HepG2 (cell line): ENCODE data around the gene NTM. TPM values are rescaled to one million over a fixed set of nuclear protein-coding genes. Genes with fewer than 3 reads are reported as not detected.

Experiments
- ATAC-seq: fragments of 200-7000 bp; cut with Tn5 transposase; 3 replicates; pipeline ENCODE4 v1.9.1; 2020; ENCODE audit warnings: mild to moderate bottlenecking, moderate library complexity
- BruUV-seq: library from RNA; stranded (reverse); fragments of 400-500 nt; replicated peaks from 2 replicates; lab custom pipeline; 2021; lab: Mats Ljungman, UMichigan
- CTCF ChIA-PET: fragments of 300-600 bp; formaldehyde crosslinking; extraction: SDS; loops from one replicate; lab custom pipeline; 2021; ENCODE audit warnings: low total read pairs, inconsistent platforms, low intra/inter-chr PET ratio; lab: Yijun Ruan, JAX
- POLR2A ChIA-PET: fragments of 350-600 bp; sonication (Branson Sonifier 250); formaldehyde crosslinking; loops from one replicate; lab custom pipeline; 2020; ENCODE audit warnings: antibody characterized with exemption, inconsistent platforms; lab: Yijun Ruan, JAX
- DNase-seq: peaks from one replicate; pipeline ENCODE4 v3.0.0-alpha.2; 2015; ENCODE audit warnings: low spot score
- FAIRE-seq: peaks from 3 replicates; lab custom pipeline; 2011; peaks lifted over from hg19 to GRCh38; lab: Jason Lieb, UNC
- H2AFZ ChIP-seq: one replicate; pipeline ENCODE4 v1.6.1; 2011; ENCODE audit warnings: low read length, inconsistent platforms
- H3K27ac ChIP-seq: fragments of 300-600 bp; 3 replicates; pipeline ENCODE4 v1.8.0; 2011; ENCODE audit warnings: mixed run types, mild to moderate bottlenecking, mixed read lengths, low read length, inconsistent platforms; ENCODE audit not compliant: insufficient read depth; ENCODE audit errors: extremely low read length
- H3K27me3 ChIP-seq, 2 experiments: fragments of 200-600 bp in 1 of 2; 2 replicates in 1 of 2; 3 replicates in 1 of 2; pipeline versions ENCODE4 v1.6.0 to v1.8.0; 2011; ENCODE audit warnings: low read length in 2 of 2, mild to moderate bottlenecking in 2 of 2, moderate library complexity in 2 of 2, inconsistent platforms in 1 of 2; ENCODE audit not compliant: insufficient read depth in 2 of 2, control insufficient read depth in 1 of 2
- H3K36me3 ChIP-seq, 2 experiments: fragments of 200-600 bp in 1 of 2; replicated peaks in 1 of 2; 2 replicates in 1 of 2; 3 replicates in 1 of 2; pipeline versions ENCODE4 v1.5.1 to v1.8.0; 2011; ENCODE audit warnings: low read length in 2 of 2, inconsistent platforms in 1 of 2; ENCODE audit not compliant: insufficient read depth in 2 of 2, control insufficient read depth in 1 of 2
- H3K4me1 ChIP-seq: 2 replicates; pipeline ENCODE4 v1.5.1; 2012; ENCODE audit warnings: low read length, inconsistent platforms; ENCODE audit not compliant: insufficient read depth
- H3K4me2 ChIP-seq: 2 replicates; pipeline ENCODE4 v1.6.0; 2011; ENCODE audit warnings: low read depth, low read length, inconsistent platforms
- H3K4me3 ChIP-seq, 3 experiments: fragments of 200-600 bp in 1 of 3; sonication (generic), shearing (Covaris generic) in 1 of 3; replicated peaks in 1 of 3; 2 replicates each; pipeline ENCODE4 v1.5.1; 2011 to 2016; ENCODE audit warnings: low read length in 3 of 3, inconsistent platforms in 2 of 3, low read depth in 2 of 3, mild to moderate bottlenecking in 2 of 3, control low read depth in 1 of 3, mixed read lengths in 1 of 3; ENCODE audit not compliant: insufficient read depth in 1 of 3
- H3K79me2 ChIP-seq: one replicate; pipeline ENCODE4 v1.6.1; 2011; ENCODE audit warnings: low read length, inconsistent platforms; ENCODE audit not compliant: insufficient read depth
- H3K9ac ChIP-seq: 2 replicates; pipeline ENCODE4 v1.6.0; 2011; ENCODE audit warnings: mild to moderate bottlenecking, low read depth, low read length, inconsistent platforms; ENCODE audit not compliant: insufficient read depth
- H3K9me3 ChIP-seq: 2 replicates; pipeline ENCODE4 v1.5.1; 2012; ENCODE audit warnings: mild to moderate bottlenecking, low read length
- H4K20me1 ChIP-seq: 2 replicates; pipeline ENCODE4 v1.6.0; 2011; ENCODE audit warnings: inconsistent platforms, mild to moderate bottlenecking, low read length, moderate library complexity; ENCODE audit not compliant: insufficient read depth
- CHD4 ChIP-seq: fragments of 200-600 bp; sonication (generic); IDR thresholded peaks from 2 replicates; pipeline ENCODE4 v1.7.0; 2017; ENCODE audit warnings: mild to moderate bottlenecking, low read length, borderline replicate concordance
- HDAC1 ChIP-seq: sonication (generic); formaldehyde crosslinking; IDR thresholded peaks from 2 replicates; pipeline ENCODE4 v1.5.1; 2020; ENCODE audit warnings: mild to moderate bottlenecking, missing genetic modification reagents
- HNF4A ChIP-seq: sonication (generic); formaldehyde crosslinking; IDR thresholded peaks from 2 replicates; pipeline ENCODE4 v1.4.0; 2020; ENCODE audit warnings: missing genetic modification reagents
- SMAD3 ChIP-seq: sonication (generic); formaldehyde crosslinking; IDR thresholded peaks from 2 replicates; pipeline ENCODE4 v1.4.0; 2020; ENCODE audit warnings: missing genetic modification reagents
- ZBTB3 ChIP-seq: sonication (generic); formaldehyde crosslinking; IDR thresholded peaks from 2 replicates; pipeline ENCODE4 v1.4.0; 2020; ENCODE audit warnings: low read depth, mild to moderate bottlenecking, moderate library complexity, missing genetic modification reagents, borderline replicate concordance
- ZNF282 ChIP-seq: fragments of 450-650 bp; IDR thresholded peaks from 2 replicates; pipeline ENCODE4 v1.6.1; 2018; ENCODE audit not compliant: partially characterized antibody
- ZNF564 ChIP-seq: sonication (generic); formaldehyde crosslinking; IDR thresholded peaks from 2 replicates; pipeline ENCODE4 v1.8.1; 2023; ENCODE audit warnings: mild to moderate bottlenecking, missing genetic modification reagents
- ZNF720 ChIP-seq: sonication (generic); formaldehyde crosslinking; IDR thresholded peaks from 2 replicates; pipeline ENCODE4 v1.4.0; 2020; ENCODE audit warnings: missing genetic modification reagents
- WGBS: methylation state at CpG from one replicate; pipeline ENCODE4 v1.1.6; 2017; ENCODE audit warnings: low lambda C conversion rate; 5-methylcytosine and 5-hydroxymethylcytosine counted together
- in situ Hi-C: cut with HindIII; loops from 2 replicates; pipeline ENCODE4 v1.10.0; 2017; ENCODE audit warnings: low pct_unique_long_range_greater_than_20kb; ENCODE audit not compliant: extremely low pct_ligation_motif_present
- intact Hi-C: fragments of 100-400 bp; cut with micrococcal nuclease; formaldehyde crosslinking; loops from one replicate; pipeline ENCODE4 v1.10.0; 2022; ENCODE audit not compliant: unreplicated experiment
- polyA plus RNA-seq, 8 experiments: library from polyadenylated mRNA; depleted of rRNA in 3 of 8; stranded (reverse) in 7 of 8; unstranded in 1 of 8; fragments of >200 nt; fragmentation: Illumina TruSeq in 4 of 8; extraction: Trizol in 4 of 8; gene quantifications; 2 replicates each; pipeline versions ENCODE4 v1.2.1 to v1.2.3, GENCODE V29; 2011 to 2016; ENCODE audit warnings: low read depth in 4 of 8, missing spikeins in 1 of 8, mixed read lengths in 1 of 8; ENCODE audit not compliant: insufficient read depth in 1 of 8
- total RNA-seq, 5 experiments: library from RNA; depleted of rRNA; stranded (reverse); fragments of >200 nt; fragmentation: Illumina TruSeq; extraction: Trizol; gene quantifications; 2 replicates each; pipeline ENCODE4 v1.2.3, GENCODE V29; 2016; ENCODE audit warnings: low read depth in 1 of 5

The NTM gene
- total and polyA plus RNA-seq, 2 of the 13 experiments (the other 11 are each of a cell fraction or from before 2014, with no cell fraction given) = not detected

DNA sequence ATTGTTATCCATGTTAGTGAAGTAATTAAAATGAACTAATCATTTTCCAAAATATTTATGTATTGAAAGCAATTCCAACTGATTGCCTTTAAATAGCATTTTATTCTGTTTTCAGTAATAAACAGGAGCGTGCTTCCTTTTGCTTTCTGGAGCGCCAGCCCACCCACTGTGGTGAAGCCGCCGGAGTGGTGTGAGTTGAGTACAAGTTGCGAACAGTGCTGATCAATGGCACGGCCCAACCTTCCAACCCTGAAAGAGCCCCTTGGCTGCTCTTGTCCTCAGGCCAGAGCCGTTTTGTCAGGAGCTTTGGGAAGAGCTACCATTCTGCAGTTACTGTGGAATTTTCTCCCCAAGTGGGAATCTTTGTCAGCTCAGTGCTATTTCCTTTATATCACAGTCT is 42.8 kb downstream of the NTM start:
- intact Hi-C loops = no loop called here
- Histone ChIP-seq H3K4me3 (no peak overlapping the region), H3K36me3 (no peaks in the 10 kb centered on the region), H3K4me1 (no peaks in the 10 kb centered on the region), H3K27ac (no peak overlapping the region), H3K9ac (no peak overlapping the region), H3K79me2 (no peaks in the 10 kb centered on the region), H2AFZ (no peak overlapping the region), H3K27me3 (no peaks in the 10 kb centered on the region), H3K4me2 (no peak overlapping the region), H3K9me3 (no peaks in the 10 kb centered on the region), H4K20me1 (no peaks in the 10 kb centered on the region)
- no peak for TF ChIP-seq HNF4A
- no peak for TF ChIP-seq CHD4
- TF ChIP-seq ZBTB3 (CRISPR knock-in tag) = no peak
- no peak for TF ChIP-seq HDAC1 (CRISPR knock-in tag)
- no peak for TF ChIP-seq ZNF720
- TF ChIP-seq ZNF564 (CRISPR knock-in tag) = no peak
- no peak for DNase-seq
- BruUV-seq = no TSS peak
- ChIA-PET POLR2A (no interaction called here), CTCF (no interaction called here)
- no peak for ATAC-seq
- FAIRE-seq = no peak
- in situ Hi-C loops = loop anchor here (10.0 kb wide), 1 partner anchor 262 kb away; no protein-coding TSS in a partner anchor
- WGBS = 48% methylated on average over 7 of the region's 7 CpGs

DNA sequence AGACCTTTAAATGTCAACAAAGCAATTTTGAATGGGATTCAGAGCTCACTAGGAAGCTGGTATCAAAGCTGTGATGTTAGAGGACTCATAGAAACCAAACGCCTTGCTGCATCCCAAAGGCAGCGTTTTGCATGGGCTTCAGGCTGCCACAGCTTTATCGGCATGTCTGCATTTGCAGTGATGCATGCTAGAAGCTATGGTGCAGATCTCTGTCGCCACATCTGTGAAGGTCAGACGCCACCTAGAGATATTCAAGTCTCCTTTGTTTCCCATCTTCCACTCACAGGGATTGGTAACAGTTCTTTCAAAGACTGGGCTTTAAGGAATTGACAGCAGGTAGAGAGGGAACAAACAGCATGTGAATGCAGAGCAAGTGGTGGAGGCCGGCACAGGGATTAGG is 47.8 kb downstream of the NTM start:
- no peaks in the 10 kb centered on the region for H3K4me1 ChIP-seq
- TF ChIP-seq SMAD3 (CRISPR knock-in tag) = no peak
- TF ChIP-seq ZNF282 = no peak
- CTCF ChIA-PET = no interaction called here
- no peaks in the 10 kb centered on the region for H3K36me3 ChIP-seq
- no peak overlapping the region for H3K9ac ChIP-seq
- WGBS = 17% methylated on average over 5 of the region's 6 CpGs
- H3K79me2 ChIP-seq = no peaks in the 10 kb centered on the region
- ATAC-seq (no peak), DNase-seq (no peak), FAIRE-seq (no peak)
- no peak overlapping the region for H3K4me3 ChIP-seq
- intact Hi-C loops = no loop called here
- no peak overlapping the region for H3K4me2 ChIP-seq
- POLR2A ChIA-PET = no interaction called here
- H4K20me1 ChIP-seq = no peaks in the 10 kb centered on the region
- no peak overlapping the region for H2AFZ ChIP-seq
- no peaks in the 10 kb centered on the region for H3K27me3 ChIP-seq
- H3K9me3 ChIP-seq = no peaks in the 10 kb centered on the region
- in situ Hi-C loops = loop anchor here (10.0 kb wide), 1 partner anchor 257 kb away; no protein-coding TSS in a partner anchor
- no peak overlapping the region for H3K27ac ChIP-seq
- BruUV-seq = no TSS peak
